Uterus (tissue), 4 donors: ENCODE results near the gene EHD3. TPM values are rescaled to one million over a fixed set of nuclear protein-coding genes. Genes with fewer than 3 reads are reported as not detected.

Source experiments
- DNase-seq, 2 donors: peaks; one replicate each; pipeline ENCODE4 v3.0.0-alpha.2; 2019 to 2020
- H3K27ac ChIP-seq, 2 donors: fragments of 200-600 bp; sonication (generic); 1 replicate in 1 of 2; 2 replicates in 1 of 2; pipeline ENCODE4 v1.5.1; 2016 to 2018
- H3K27me3 ChIP-seq, 2 donors: fragments of 200-600 bp; sonication (generic); one replicate each; pipeline ENCODE4 v1.5.1; 2018 to 2019; ENCODE audit warnings: control low read depth in 1 of 2
- H3K36me3 ChIP-seq, 2 donors: fragments of 200-600 bp; sonication (generic); one replicate each; pipeline ENCODE4 v1.5.1; 2019; ENCODE audit warnings: control low read depth in 1 of 2
- H3K4me1 ChIP-seq, 2 donors: fragments of 200-600 bp; sonication (generic); one replicate each; pipeline ENCODE4 v1.5.1; 2018 to 2019; ENCODE audit warnings: control low read depth in 1 of 2
- H3K4me3 ChIP-seq, 2 donors: fragments of 200-600 bp; sonication (generic); 1 replicate in 1 of 2; 2 replicates in 1 of 2; pipeline ENCODE4 v1.5.1; 2018 to 2019; ENCODE audit warnings: mild to moderate bottlenecking in 1 of 2
- H3K9me3 ChIP-seq, 2 donors: fragments of 200-600 bp; sonication (generic); one replicate each; pipeline ENCODE4 v1.5.1; 2019; ENCODE audit warnings: control low read depth in 1 of 2
- POLR2A ChIP-seq, 2 donors: fragments of 450-650 bp; IDR thresholded peaks; one replicate each; pipeline ENCODE4 v1.6.1; 2016; ENCODE audit warnings: antibody characterized with exemption in 2 of 2, mild to moderate bottlenecking in 1 of 2, moderate library complexity in 1 of 2
- intact Hi-C: fragments of 100-400 bp; cut with DNase I; formaldehyde crosslinking; loops from one replicate; pipeline ENCODE4 v1.15.1; 2023; ENCODE audit warnings: low total_unique reads
- total RNA-seq, 4 donors: library from RNA; depleted of rRNA in 3 of 4; stranded (reverse); fragments of >200 nt in 3 of 4; gene quantifications; one replicate each; pipeline versions ENCODE4 v1.1.0 to v1.2.4, GENCODE V29; 2014 to 2023
- TF ChIP-seq, protein P1 (sequence below), 4 experiments: fragments of 200-600 bp in 2 of 4; fragments of 450-650 bp in 2 of 4; sonication (generic) in 2 of 4; IDR thresholded peaks; one replicate each; pipeline ENCODE4 v1.5.1; 2016 to 2019; ENCODE audit warnings: antibody characterized with exemption in 4 of 4, mild to moderate bottlenecking in 2 of 4, moderate library complexity in 1 of 4
- donor health status: DM: yes; HTN: yes; CAD: no.

EHD3 gene
- total RNA-seq, 4 donors from 2014 or later, result 2.6 to 13.1 (median 4.8) TPM

DNA sequence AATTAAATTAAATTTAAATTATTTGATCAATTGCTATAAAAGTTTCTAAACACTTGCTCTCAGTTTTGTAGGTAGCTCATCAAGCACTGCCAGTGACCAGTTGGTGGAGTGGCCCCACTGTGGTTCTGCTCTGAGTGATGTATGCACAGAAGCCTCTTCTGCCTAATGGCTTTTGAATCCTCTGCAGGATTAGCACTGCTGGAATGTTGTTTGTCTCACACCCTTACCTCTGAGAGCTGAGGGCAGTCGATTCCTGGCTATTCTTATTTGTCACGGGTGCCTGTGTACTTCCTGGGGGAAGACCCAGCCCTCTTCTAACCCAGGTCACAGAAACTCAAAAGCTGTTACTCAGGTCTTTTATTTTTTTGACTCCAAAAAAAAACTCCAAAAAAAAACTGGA lies 26.2 kb upstream of the EHD3 start:
- Histone ChIP-seq H3K36me3 (no peaks in the 10 kb centered on the region), H3K27me3 (no peaks in the 10 kb centered on the region), H3K9me3 (no peaks in the 10 kb centered on the region), H3K4me3 (no peak overlapping the region), H3K4me1 (no peaks in the 10 kb centered on the region), H3K27ac (no peak overlapping the region)
- intact Hi-C loops, result no loop called here
- TF ChIP-seq, protein P1, sequence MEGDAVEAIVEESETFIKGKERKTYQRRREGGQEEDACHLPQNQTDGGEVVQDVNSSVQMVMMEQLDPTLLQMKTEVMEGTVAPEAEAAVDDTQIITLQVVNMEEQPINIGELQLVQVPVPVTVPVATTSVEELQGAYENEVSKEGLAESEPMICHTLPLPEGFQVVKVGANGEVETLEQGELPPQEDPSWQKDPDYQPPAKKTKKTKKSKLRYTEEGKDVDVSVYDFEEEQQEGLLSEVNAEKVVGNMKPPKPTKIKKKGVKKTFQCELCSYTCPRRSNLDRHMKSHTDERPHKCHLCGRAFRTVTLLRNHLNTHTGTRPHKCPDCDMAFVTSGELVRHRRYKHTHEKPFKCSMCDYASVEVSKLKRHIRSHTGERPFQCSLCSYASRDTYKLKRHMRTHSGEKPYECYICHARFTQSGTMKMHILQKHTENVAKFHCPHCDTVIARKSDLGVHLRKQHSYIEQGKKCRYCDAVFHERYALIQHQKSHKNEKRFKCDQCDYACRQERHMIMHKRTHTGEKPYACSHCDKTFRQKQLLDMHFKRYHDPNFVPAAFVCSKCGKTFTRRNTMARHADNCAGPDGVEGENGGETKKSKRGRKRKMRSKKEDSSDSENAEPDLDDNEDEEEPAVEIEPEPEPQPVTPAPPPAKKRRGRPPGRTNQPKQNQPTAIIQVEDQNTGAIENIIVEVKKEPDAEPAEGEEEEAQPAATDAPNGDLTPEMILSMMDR (IDR thresholded peaks at IDR 0.05), result no peak
- TF ChIP-seq POLR2A (IDR thresholded peaks at IDR 0.05), result no peak
- DNase-seq, result no peak

DNA sequence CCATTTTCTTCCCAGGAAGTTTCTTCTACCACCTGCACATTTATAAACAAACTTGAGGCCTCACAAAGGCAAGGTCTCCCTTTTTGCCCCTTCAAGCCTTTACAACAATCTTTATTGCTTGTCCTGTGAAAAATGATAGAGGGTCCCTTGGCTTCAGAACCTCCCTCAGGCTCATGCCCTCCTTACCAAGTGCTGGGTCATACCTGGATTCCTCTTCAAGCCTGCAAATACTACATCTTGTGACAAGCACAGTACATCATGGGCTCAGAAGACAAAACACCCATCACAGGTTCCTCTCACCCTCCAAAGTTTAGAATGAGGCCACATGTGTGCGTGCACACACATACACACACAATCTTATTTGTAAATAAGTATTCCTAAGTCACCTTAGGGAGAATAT lies 25.7 kb upstream of the EHD3 start:
- TF ChIP-seq, protein P1 (IDR thresholded peaks at IDR 0.05), result no peak
- no peak for TF ChIP-seq POLR2A (IDR thresholded peaks at IDR 0.05)
- H3K9me3 ChIP-seq, result no peaks in the 10 kb centered on the region
- no peaks in the 10 kb centered on the region for H3K36me3 ChIP-seq
- H3K27me3 ChIP-seq, result no peaks in the 10 kb centered on the region
- DNase-seq, result no peak
- H3K27ac ChIP-seq, result no peak overlapping the region
- intact Hi-C loops, result no loop called here
- no peak overlapping the region for H3K4me3 ChIP-seq
- no peaks in the 10 kb centered on the region for H3K4me1 ChIP-seq

DNA sequence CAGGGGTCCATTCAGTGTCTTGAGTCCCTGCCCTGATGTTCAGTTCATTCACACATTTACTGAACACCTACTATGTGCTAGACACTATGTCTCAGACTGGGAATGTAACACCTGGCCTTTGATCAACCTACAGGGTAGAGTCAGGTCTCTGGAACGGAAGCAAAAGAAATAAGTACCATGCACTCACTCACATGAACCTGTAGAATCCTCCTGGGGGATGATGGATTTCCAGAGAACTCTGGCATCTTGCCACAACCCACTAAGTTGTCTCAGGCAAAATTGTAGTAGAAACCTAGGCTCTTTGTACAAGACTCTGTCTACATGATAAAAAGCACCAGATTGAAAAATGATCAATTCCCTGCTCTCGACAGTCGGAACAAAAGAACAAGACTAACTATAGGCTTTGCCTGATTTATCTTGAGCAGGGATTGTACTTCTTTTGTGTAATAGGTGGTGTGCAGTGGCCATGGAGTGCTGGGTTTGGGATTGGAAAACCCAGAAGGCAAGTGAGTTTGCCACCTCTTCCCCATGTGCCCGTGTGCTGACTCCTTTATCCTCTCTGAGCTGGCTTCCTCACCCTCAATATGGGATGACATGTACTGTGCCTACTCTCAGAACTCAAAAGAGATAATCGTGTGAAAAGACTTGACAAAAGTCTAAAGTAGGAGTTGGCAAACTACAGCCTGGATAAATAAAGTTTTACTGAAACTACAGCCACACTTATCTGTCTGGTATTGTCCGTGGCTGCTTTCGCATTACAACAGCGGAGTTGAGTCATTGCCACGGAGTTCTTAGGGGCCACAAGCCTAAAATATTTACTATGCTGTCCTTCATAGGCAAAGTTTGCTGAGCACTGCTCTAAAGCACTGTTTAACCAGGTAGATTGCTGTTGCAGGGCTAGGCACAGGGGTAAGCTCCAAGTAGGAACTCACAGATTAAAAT lies 21.0 kb upstream of the EHD3 start:
- intact Hi-C loops, result no loop called here

DNA sequence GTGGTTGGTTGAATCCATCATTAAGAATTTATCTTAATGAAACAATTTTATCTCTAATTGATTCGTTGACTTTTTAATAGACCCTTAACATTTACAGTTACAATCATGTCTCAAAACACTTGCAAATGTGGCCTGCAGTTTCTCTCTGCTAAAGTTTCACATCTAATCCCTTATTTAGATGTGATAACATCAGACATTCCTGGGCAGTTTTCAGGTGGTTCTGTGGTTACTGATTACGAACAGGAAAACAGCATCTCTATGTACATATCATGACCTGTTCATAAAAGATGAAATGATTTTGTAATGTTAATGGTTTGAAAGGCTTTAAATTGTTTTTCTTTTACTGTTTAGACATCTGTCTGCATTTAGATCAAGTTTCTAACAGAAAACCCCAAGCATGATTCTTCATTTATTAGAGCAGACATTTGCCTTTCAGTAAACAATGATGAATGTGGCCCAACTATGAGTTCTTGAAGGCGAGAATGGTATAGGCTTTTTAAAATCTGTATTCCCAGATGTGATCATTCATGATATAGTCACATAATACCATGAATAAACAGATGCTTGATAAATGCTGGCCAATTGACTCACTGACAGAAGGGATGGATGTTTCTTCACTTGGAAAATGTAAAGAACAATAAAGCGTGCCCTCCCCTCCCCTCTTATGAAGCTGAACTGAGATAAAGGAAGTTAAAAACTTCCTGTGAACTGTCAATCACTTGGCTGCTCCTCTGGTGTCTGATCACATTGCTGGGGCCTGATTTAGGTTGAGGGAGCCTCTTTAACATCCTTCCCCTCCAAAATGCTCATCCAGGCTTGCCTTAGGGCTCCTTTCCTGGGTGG lies 20.1 kb upstream of the EHD3 start:
- Histone ChIP-seq H3K4me3 (no peak overlapping the region), H3K36me3 (no peaks in the 10 kb centered on the region), H3K27ac (no peak overlapping the region), H3K27me3 (no peaks in the 10 kb centered on the region), H3K9me3 (no peaks in the 10 kb centered on the region), H3K4me1 (no peaks in the 10 kb centered on the region)
- no peak for TF ChIP-seq POLR2A (IDR thresholded peaks at IDR 0.05)
- TF ChIP-seq, protein P1 (IDR thresholded peaks at IDR 0.05), result no peak
- intact Hi-C loops, result no loop called here
- DNase-seq, result no peak

More for the DNA sequence above, 21.0 kb upstream of the EHD3 start:
- no peaks in the 10 kb centered on the region for H3K27me3 ChIP-seq
- TF ChIP-seq, protein P1 (IDR thresholded peaks at IDR 0.05), result no peak
- no peak for TF ChIP-seq POLR2A (IDR thresholded peaks at IDR 0.05)
- H3K4me3 ChIP-seq, result no peak overlapping the region
- no peaks in the 10 kb centered on the region for H3K36me3 ChIP-seq
- H3K9me3 ChIP-seq, result no peaks in the 10 kb centered on the region
- no peak overlapping the region for H3K27ac ChIP-seq
- DNase-seq, result no peak
- H3K4me1 ChIP-seq, result no peaks in the 10 kb centered on the region
